GM23248 (cell line): ENCODE measurements around the gene PNLIPRP1.

Experiments used
- EZH2 ChIP-seq: fragments of 200-600 bp; sonication (generic); IDR thresholded peaks from 2 replicates; pipeline ENCODE4 v1.6.1; 2018; ENCODE audit warnings: antibody characterized with exemption, mild to moderate bottlenecking; ENCODE audit not compliant: insufficient read depth, poor library complexity, severe bottlenecking
- EZH2phosphoT487 ChIP-seq: fragments of 200-600 bp; sonication (generic); IDR thresholded peaks from 2 replicates; pipeline ENCODE4 v1.6.1; 2018; ENCODE audit warnings: antibody characterized with exemption, moderate library complexity, mild to moderate bottlenecking, low read depth; ENCODE audit not compliant: insufficient read depth

DNA sequence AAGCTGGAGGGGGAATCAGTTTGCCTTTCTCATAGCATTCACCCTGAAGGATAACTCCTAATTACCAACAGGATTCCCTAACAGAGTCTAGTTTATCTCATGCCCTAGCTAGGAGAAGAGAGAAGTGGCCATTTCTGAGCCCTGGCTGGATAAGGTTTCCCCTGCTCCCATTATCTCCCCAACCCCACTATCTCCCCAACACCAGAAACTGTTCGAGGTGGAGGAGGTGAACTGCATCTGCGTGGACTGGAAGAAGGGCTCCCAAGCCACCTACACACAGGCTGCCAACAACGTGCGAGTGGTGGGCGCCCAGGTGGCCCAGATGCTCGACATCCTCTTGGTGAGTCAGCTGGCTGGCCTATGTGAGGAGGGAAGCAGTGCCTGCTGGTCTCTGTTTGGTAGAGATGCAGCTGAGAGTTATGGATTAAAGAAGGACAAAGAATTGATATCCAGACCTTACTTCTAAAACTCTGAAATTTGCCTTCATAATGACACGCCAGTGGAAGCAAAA, 3.8 kb downstream of the PNLIPRP1 start:
- no peak for TF ChIP-seq EZH2
- TF ChIP-seq EZH2phosphoT487: no peak
